ENCODE results near the gene DIS3L2.
A peak's percentile ranks its signal among the peaks of the same experiment; 100 is the strongest.

Gene DIS3L2

DNA sequence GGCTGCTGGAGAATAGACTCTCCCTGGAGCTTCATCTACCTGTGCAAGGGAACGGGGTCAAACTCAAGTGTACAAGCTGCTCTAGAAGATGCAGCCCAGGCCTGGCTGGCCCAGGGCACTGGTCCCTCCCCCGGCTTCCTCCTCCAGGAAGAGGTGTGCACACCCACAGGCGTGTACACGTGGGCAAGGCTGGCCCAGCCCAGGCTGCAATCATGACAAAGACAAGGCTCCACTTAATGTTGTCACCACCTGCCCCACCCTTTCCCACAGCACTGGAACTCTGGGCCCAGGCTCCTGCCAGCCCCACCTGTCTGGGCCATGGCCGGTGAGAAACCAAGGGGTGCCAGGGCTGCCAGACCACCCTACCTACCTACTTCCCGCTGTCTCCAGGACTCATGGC, 387.4 kb downstream of the DIS3L2 start:
- H3K27ac Mint-ChIP-seq (ENCODE audit: low read depth) = no peak overlapping the region
- DNase-seq (ENCODE audit: low spot score in 2 of 2) (no peak), ATAC-seq (replicated peaks; ENCODE audit: extremely low read depth, poor library complexity, severe bottlenecking) (peak; percentile 61)
- H3K36me3 Mint-ChIP-seq (ENCODE audit: insufficient read depth) = peaks cover 1% of the 10 kb centered on the region
- H3K9me3 Mint-ChIP-seq = no peaks in the 10 kb centered on the region
- H3K27me3 Mint-ChIP-seq = peaks cover 9% of the 10 kb centered on the region
- H3K4me1 Mint-ChIP-seq = no peaks in the 10 kb centered on the region
- no peak overlapping the region for H3K4me3 Mint-ChIP-seq

DNA sequence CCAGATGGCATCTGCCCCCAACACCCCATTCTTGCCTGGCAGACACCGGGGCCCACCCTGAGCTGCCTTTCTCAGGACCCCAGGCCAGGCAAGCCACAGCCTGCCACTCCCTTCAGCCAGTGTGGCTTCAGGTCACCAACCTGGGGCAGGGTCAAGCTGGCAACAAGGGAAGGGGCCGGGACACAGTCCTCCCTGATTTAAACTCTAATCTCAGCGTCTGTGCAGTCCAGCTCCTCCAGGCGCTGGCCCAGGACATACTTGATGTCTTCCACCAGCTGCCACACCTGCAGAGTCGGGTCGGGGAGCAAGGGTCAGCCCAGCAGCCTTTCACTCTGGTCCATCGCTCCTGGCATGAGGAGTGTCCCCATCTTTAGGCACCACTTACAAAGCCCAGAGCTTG, 388.0 kb downstream of the DIS3L2 start:
- Mint-ChIP-seq H3K4me1 (no peaks in the 10 kb centered on the region), H3K36me3 (ENCODE audit: insufficient read depth) (peaks cover 1% of the 10 kb centered on the region), H3K9me3 (no peaks in the 10 kb centered on the region), H3K27me3 (peaks cover 15% of the 10 kb centered on the region), H3K4me3 (no peak overlapping the region), H3K27ac (ENCODE audit: low read depth) (no peak overlapping the region)
- ATAC-seq (replicated peaks; ENCODE audit: extremely low read depth, poor library complexity, severe bottlenecking) (no peak), DNase-seq (ENCODE audit: low spot score in 2 of 2) (no peak)

DNA sequence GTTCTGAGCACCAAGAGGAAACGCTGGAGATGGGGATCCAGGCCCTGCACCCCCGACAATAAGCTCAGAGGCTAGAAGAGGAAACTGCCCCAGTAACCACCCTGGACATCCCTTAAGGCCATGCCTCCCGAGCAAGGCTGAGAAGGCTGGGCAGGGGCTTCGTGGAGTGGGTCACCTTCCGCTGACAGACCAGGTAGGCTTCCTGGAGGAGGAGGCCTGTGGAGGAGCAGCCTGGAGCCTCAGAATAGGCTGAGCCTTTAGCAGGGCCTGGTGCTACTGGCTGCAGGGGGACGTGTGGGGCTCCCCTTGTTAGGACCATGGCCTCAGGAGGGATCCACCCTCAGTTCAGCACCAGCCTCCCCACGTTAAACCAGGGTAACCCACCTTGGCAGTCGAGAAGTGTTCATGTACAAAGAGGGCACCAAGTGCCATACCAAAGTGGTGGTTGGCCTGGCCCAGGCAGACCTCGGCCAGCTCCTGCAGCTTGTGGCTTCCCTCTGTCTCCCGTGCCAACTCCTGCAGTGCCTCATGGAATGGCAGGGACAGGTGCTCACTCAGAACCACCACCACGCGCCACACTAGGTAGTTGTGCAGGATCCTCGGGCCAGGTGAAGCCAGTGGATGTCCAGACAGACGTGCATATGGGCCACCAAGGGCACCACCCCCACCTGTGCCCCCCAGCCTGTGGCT, 388.6 kb downstream of the DIS3L2 start:
- Mint-ChIP-seq H3K27me3 (peaks cover 21% of the 10 kb centered on the region), H3K4me1 (no peaks in the 10 kb centered on the region), H3K9me3 (no peaks in the 10 kb centered on the region), H3K36me3 (ENCODE audit: insufficient read depth) (peaks cover 1% of the 10 kb centered on the region), H3K4me3 (no peak overlapping the region), H3K27ac (ENCODE audit: low read depth) (no peak overlapping the region)
- no peak for ATAC-seq (replicated peaks; ENCODE audit: extremely low read depth, poor library complexity, severe bottlenecking)
- DNase-seq (ENCODE audit: low spot score in 2 of 2) = no peak

DNA sequence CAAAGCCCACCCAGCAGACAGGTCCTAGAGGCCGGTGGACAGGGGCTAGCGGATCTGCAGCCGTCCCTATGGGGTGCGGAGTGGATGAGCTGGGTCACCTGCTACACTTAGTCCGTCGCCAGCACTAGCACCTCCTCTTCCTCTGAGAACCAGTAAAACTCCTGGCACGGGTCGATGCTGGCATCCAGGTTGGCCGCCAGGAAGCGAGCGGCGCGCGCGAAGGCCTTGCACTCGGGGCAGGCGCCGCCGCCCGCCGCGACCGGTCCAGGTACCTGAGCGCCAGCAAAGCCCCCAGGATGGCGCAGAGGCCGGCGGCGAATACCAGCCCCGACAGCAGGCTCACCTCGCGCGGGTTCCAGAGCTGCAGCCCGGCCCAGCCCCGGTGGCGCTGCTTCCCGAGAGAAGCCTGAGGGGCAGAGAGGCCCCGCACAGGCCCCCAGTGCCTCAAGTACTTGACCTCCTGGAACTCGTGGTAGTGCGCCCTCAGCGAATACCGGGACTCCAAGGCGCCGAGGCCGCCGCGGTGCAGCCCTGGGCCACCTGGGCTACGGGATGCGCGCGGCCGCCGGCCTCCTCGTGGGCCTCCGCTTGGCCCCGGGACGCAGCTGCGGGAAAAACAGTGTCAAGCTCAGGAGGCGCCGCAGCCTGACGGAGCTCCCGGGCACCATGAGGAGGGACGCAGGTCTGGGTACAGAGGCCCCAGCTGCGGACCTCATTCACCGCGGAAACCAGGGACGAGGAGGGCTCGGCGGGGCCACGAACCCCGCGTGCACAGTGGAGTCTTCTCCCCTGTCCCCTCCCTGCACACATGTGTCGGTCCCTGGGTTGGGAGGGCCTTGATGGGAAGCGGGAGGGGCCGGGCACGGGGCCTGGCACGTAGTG, 389.5 kb downstream of the DIS3L2 start:
- Mint-ChIP-seq H3K27ac (ENCODE audit: low read depth) (no peak overlapping the region), H3K36me3 (ENCODE audit: insufficient read depth) (peaks cover 1% of the 10 kb centered on the region), H3K4me1 (no peaks in the 10 kb centered on the region), H3K9me3 (no peaks in the 10 kb centered on the region), H3K4me3 (no peak overlapping the region), H3K27me3 (peaks cover 25% of the 10 kb centered on the region)
- no peak for ATAC-seq (replicated peaks; ENCODE audit: extremely low read depth, poor library complexity, severe bottlenecking)
- DNase-seq (ENCODE audit: low spot score in 2 of 2) = no peak

DNA sequence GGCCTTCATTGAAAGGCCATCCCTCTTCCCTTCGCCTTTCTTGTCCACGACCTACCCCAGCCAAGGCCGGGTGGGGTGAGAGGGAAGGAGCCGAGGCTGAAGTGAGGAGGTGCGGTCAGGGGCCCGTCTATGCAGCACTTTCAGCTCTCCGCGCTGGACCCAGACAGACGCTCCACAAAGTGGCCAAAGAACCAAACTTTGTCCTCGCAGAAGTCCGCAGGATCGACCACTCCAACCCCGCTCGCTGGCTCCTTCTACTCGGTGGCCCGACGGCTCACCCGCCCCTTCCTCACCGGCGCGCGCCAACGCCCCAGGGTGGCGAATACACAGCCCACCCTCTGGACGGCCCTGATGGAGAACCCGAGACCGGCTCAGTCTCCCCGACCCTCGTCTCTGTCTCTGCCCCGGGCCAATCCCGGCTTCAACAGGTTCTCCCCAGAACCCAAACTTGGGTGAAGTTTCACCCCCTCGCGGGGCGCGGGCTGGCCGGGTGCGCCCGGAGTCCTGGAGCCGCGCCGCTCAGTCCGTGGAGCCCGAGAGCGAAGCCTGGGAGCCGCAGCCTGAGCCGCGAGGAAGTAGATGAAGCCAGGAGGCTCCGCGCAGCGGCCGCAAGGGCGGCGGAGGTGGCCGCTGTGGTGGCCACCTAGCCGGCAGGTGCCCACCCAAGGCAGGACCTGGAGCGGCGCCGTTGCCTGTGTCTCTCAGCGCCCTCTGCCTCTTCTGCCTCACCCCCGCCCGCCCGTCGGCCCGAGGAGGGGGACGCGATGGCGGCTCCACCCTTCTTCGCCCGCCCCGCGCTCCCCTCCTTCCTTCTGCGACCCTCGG, 390.4 kb downstream of the DIS3L2 start:
- H3K4me3 Mint-ChIP-seq = no peak overlapping the region
- ATAC-seq (replicated peaks; ENCODE audit: extremely low read depth, poor library complexity, severe bottlenecking) (no peak), DNase-seq (ENCODE audit: low spot score in 2 of 2) (no peak)
- no peaks in the 10 kb centered on the region for H3K4me1 Mint-ChIP-seq
- H3K36me3 Mint-ChIP-seq (ENCODE audit: insufficient read depth) = peaks cover 1% of the 10 kb centered on the region
- H3K27me3 Mint-ChIP-seq = peaks cover 33% of the 10 kb centered on the region
- H3K27ac Mint-ChIP-seq (ENCODE audit: low read depth) = no peak overlapping the region
- no peaks in the 10 kb centered on the region for H3K9me3 Mint-ChIP-seq

DNA sequence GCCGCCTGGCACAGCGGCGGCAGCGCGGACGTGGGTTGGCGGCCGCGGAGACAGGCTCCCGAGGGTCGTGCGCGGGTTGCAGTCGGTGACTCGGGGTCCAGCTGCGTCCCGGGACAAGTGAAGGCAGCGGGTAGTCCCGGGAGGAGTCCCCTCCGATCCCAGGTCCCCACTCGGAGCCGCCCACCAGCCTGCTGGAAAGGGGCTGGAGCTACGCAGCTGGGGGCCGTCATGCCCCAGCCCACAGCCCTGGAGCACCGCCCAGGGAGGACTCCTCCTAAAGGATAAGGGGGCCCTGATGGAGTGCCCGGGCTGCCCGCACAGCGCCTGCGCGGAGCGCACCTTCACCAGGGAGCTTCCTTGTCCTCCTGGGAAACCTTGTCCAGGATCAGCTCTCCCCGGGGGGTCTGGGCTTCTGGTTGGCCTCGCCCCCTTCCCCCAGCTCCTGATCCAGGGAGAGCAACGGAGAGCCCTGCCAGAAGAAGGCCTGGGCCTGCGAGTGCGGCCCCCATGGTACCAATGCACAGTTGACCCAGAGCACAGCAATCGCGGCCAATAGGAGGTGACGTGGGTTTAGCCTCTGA, 391.1 kb downstream of the DIS3L2 start:
- Mint-ChIP-seq H3K27me3 (peaks cover 34% of the 10 kb centered on the region), H3K4me3 (no peak overlapping the region), H3K36me3 (ENCODE audit: insufficient read depth) (peaks cover 1% of the 10 kb centered on the region), H3K27ac (ENCODE audit: low read depth) (no peak overlapping the region), H3K4me1 (no peaks in the 10 kb centered on the region), H3K9me3 (no peaks in the 10 kb centered on the region)
- ATAC-seq (replicated peaks; ENCODE audit: extremely low read depth, poor library complexity, severe bottlenecking) (no peak), DNase-seq (ENCODE audit: low spot score in 2 of 2) (no peak)

DNA sequence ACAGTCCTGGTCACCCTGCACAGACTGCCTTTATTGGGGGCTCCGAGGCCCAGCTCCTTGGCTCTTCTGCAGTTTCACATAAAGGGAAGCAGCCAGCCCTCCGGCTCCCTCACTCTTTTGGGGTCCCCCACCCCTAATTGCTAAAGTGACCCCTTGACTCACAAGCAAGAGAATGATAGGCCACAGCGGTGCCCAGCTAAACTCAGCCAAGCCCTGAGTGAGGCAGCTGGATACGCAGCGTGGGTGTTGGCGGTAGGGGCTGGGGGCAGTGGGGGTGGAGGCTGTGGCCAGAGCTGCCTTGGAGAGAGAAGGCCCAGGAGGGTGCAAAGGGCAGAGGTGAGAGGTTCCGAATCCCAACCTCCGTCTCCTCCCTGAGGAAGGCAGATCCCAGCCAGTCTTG, 391.6 kb downstream of the DIS3L2 start:
- H3K27me3 Mint-ChIP-seq = peaks cover 34% of the 10 kb centered on the region
- H3K9me3 Mint-ChIP-seq = no peaks in the 10 kb centered on the region
- no peak overlapping the region for H3K4me3 Mint-ChIP-seq
- ATAC-seq (replicated peaks; ENCODE audit: extremely low read depth, poor library complexity, severe bottlenecking) (no peak), DNase-seq (ENCODE audit: low spot score in 2 of 2) (no peak)
- peaks cover 1% of the 10 kb centered on the region for H3K36me3 Mint-ChIP-seq (ENCODE audit: insufficient read depth)
- H3K27ac Mint-ChIP-seq (ENCODE audit: low read depth) = no peak overlapping the region
- H3K4me1 Mint-ChIP-seq = no peaks in the 10 kb centered on the region

DNA sequence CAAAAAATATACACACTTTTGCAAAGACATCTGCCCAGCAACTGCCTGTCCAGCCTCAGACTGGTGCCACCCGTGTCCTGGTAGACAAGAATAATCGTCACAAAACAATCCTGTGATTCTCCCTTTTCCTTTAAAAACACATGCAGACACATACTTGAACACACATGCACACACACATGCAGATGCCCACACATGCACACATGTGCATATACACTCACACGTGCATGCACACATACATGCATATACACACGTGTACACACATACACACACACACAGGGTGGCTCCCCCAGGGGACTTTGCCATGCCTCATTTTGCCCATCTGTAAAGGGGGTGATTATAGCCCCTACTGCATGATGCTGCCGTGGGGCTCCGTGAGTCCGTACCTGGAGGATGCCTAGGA, 392.1 kb downstream of the DIS3L2 start:
- Mint-ChIP-seq H3K36me3 (ENCODE audit: insufficient read depth) (peaks cover 1% of the 10 kb centered on the region), H3K9me3 (no peaks in the 10 kb centered on the region), H3K27ac (ENCODE audit: low read depth) (no peak overlapping the region), H3K4me1 (no peaks in the 10 kb centered on the region), H3K27me3 (peaks cover 34% of the 10 kb centered on the region), H3K4me3 (no peak overlapping the region)
- no peak for DNase-seq (ENCODE audit: low spot score in 2 of 2)
- no peak for ATAC-seq (replicated peaks; ENCODE audit: extremely low read depth, poor library complexity, severe bottlenecking)

DNA sequence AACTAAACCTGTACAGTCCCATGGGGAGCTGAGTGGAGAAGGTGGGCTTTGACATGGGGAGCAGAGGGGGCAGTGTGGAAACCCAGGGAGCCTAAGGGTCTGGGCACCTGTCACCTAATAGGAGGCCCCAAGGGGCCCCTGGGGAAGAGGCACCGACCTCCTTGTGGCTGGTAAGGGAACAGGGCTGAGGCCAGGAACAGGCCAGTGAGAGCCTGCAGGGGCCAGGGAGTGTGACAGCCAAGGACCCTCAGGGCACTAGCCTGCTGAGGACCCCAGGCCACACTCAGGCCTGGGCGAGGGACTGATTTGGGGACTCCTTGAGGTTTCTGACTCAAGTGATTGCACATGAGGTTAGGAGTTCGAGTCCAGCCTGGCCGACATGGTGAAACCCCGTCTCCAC, 392.6 kb downstream of the DIS3L2 start:
- Mint-ChIP-seq H3K27ac (ENCODE audit: low read depth) (no peak overlapping the region), H3K4me3 (no peak overlapping the region), H3K9me3 (no peaks in the 10 kb centered on the region), H3K27me3 (peaks cover 34% of the 10 kb centered on the region), H3K4me1 (no peaks in the 10 kb centered on the region), H3K36me3 (ENCODE audit: insufficient read depth) (peaks cover 1% of the 10 kb centered on the region)
- no peak for DNase-seq (ENCODE audit: low spot score in 2 of 2)
- ATAC-seq (replicated peaks; ENCODE audit: extremely low read depth, poor library complexity, severe bottlenecking) = no peak

DNA sequence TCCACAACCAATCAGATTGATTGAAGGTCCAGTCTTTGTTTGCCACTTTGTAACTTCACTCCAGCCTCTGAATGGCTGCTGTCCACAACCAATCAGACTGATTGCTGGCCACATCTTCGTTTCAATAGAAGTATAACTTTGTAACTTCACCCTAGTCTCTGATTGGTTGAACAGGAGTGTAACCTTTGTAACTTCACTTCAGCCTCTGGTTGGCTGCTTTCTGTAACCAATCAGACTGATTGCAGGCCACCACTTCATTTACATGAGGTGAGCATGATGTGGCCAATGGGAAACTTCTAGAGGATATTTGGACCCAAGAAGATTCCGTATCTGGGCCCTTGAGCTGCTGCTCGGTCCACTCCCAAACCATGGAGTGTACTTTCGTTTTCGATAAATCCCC, 400.1 kb downstream of the DIS3L2 start:
- no peak overlapping the region for H3K27ac Mint-ChIP-seq (ENCODE audit: low read depth)
- no peak overlapping the region for H3K4me3 Mint-ChIP-seq
- no peaks in the 10 kb centered on the region for H3K36me3 Mint-ChIP-seq (ENCODE audit: insufficient read depth)
- H3K9me3 Mint-ChIP-seq = no peaks in the 10 kb centered on the region
- H3K4me1 Mint-ChIP-seq = peaks cover 12% of the 10 kb centered on the region
- H3K27me3 Mint-ChIP-seq = peaks cover 3% of the 10 kb centered on the region
- DNase-seq (ENCODE audit: low spot score in 2 of 2) (no peak), ATAC-seq (replicated peaks; ENCODE audit: extremely low read depth, poor library complexity, severe bottlenecking) (no peak)

DNA sequence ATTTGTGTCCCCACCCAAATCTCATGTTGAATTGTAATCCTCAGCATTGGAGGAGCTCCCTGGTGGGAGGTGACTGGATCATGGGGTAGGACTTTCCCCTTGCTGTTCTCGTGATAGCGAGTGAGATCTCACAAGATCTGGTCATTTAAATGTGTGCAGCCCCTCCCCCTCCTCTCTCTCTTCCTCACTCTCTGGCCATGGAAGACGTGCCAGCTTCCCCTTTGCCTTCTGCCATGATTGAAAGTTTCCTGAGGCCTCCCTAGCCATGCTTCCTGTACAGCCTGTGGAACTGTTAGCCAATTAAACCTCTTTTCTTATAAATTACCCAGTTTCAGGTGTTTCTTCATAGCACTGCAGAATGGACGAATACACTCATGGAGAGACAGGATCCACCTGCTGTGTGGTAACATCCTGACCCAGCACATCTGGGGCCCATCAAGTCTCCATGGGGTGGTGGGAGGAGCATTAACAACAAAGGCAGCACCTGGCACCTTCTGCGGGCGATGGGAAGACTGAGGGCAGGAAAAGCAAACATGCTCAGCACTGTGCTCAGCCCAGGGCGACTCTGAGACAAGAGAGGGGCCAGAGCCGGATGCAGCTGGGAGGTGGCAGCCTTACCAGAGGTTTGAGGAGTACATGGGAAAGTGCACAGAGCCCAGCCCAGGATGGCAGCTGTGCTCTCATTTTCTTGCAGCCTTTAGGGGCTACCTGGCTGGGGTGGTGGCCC, 400.8 kb downstream of the DIS3L2 start:
- no peaks in the 10 kb centered on the region for H3K9me3 Mint-ChIP-seq
- no peak overlapping the region for H3K27ac Mint-ChIP-seq (ENCODE audit: low read depth)
- H3K27me3 Mint-ChIP-seq = no peaks in the 10 kb centered on the region
- peaks cover 12% of the 10 kb centered on the region for H3K4me1 Mint-ChIP-seq
- DNase-seq (ENCODE audit: low spot score in 2 of 2) (no peak), ATAC-seq (replicated peaks; ENCODE audit: extremely low read depth, poor library complexity, severe bottlenecking) (no peak)
- H3K36me3 Mint-ChIP-seq (ENCODE audit: insufficient read depth) = no peaks in the 10 kb centered on the region
- H3K4me3 Mint-ChIP-seq = peak overlapping the region; percentile 9
